NCI-H2029 treated with DMSO at 0.1 percent for 48 hours (cell line): ENCODE results near the gene GRAP.

ENCODE experiments used
- DNase-seq: peaks from one replicate; lab custom pipeline; 2025; lab: John Stamatoyannopoulos, UW

Gene GRAP

GRCh38 chr17:18984273-18985114, 62.3 kb downstream of the GRAP start:
- no peak for DNase-seq

GRCh38 chr17:18981642-18982424, 64.9 kb downstream of the GRAP start:
- no peak for DNase-seq

- DNase-seq, result no peak
Measured at GRCh38 chr17:18981335-18981641, 65.5 kb downstream of the GRAP start.

- no peak for DNase-seq
Measured at GRCh38 chr17:18980682-18981334, 65.9 kb downstream of the GRAP start.

- no peak for DNase-seq
Measured at GRCh38 chr17:18978655-18979054, 68.1 kb downstream of the GRAP start.

GRCh38 chr17:18978050-18978449, 68.7 kb downstream of the GRAP start:
- no peak for DNase-seq

- no peak for DNase-seq
Measured at GRCh38 chr17:18977646-18978045, 69.1 kb downstream of the GRAP start.

GRCh38 chr17:18977021-18977420, 69.7 kb downstream of the GRAP start:
- DNase-seq, result no peak

GRCh38 chr17:18976201-18976600, 70.6 kb downstream of the GRAP start:
- DNase-seq, result no peak

GRCh38 chr17:18975597-18975996, 71.2 kb downstream of the GRAP start:
- DNase-seq, result no peak

- DNase-seq, result no peak
Measured at GRCh38 chr17:18974407-18975149, 72.2 kb downstream of the GRAP start.

- no peak for DNase-seq
Measured at GRCh38 chr17:18971801-18972200, 75.0 kb downstream of the GRAP start.
